Muscle of arm (tissue), 12 donors: ENCODE data around the gene SLC37A3. TPM values are rescaled to one million over a fixed set of nuclear protein-coding genes. Genes with fewer than 3 reads are reported as not detected.

Experiments used
- DNase-seq: peaks from one replicate; pipeline ENCODE4 v3.0.0-alpha.2; 2013
- polyA plus RNA-seq, 12 donors: library from polyadenylated mRNA; unstranded; fragments of 120-200 nt; gene quantifications; one replicate each; pipeline ENCODE4 v1.2.1, GENCODE V29; 2013; ENCODE audit not compliant: insufficient read length in 12 of 12

Gene SLC37A3
- polyA plus RNA-seq, 12 donors = 23.5 to 110 (median 33.6) TPM; not detected in 1

DNA sequence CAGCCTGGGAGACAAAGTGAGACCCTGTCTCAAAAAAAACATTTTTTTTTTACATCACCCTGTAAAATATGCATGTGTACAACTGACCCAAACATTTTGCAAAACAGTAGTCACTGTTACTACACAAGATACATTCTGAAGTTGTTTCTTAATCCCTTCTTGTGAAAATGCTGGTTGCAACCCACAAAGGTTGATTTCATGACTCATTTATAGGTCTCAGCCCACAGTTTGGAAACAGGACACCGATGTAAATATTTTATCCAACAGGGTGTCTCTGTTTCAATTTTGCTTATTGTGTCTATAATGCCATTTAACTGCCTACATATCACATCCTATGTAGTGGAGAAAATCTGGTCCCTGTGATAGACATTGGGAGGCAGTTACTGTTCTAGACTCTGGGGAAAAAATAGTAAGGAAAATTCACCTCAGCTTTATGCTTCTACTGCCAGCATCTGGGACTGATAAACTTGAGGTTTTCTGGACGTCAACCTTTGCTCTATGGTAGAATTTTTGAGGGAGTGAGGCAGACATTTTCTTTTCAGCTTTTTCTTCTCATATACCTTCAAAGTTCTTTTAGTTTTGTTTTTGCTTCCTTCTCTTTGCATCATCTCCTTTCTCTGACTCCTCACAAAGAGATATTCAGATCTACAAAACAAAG lies 4.0 kb upstream of the SLC37A3 start:
- DNase-seq = no peak

DNA sequence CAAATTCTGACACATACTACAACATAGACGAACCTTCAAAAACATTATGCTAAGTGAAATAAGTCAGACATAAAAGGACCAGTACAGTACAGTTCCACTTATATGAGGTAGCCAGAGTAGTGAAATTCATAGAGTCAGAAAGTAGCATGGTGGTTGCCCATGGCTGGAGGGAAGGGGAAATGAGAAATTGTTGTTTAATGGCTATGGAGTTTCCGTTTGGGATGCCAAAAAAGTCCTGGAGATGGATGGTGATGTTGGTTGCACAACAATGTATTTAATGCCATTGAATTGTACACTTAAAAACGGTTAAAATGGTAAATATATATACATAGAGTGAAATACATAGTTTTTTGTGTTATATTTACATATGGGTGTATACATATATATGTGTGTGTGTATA lies 2.1 kb upstream of the SLC37A3 start:
- no peak for DNase-seq

DNA sequence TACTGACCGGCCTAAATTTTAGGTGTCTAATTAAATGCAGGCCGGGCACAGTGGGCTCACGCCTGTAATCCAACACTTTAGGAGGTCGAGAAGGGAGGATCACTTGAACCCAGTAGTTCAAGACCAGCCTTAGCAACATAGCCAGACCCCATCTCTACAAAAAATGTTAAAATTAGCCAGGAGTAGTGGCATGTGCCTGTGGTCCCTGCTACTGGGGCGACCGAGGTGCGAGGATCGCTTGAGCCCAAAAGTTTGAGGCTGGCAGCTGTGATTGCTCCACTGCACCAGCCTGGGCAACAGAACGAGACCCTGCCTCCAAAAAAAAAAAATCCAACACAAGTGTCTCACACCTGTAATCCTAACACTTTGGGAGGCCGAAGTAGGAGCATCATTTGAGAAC lies 491 bp upstream of the SLC37A3 start:
- DNase-seq = no peak

DNA sequence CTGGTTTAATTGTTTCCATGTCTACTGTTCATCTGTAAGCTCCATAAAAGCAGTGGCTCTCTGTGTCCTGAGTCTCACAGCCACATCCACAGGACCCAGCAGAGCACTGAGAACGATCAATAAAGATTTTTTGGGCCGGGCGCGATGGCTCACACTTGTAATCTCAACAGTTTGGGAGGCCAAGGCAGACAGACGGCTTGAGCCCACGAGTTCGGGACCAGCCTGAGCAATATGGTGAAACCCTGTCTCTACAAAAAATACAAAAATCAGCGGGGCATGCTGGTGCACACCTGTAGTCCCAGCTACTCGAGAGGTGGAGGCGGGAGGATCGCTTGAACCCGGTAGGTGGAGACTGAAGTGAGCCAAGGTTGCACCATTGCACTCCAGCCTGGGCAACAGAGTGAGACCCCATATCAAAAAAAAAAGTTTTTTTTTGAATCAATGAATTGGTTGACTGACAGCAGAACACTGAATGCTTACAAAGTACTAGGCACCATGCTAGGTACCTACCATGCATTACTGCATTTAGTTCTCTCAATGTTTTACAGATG lies 4.5 kb downstream of the SLC37A3 start:
- DNase-seq = no peak

DNA sequence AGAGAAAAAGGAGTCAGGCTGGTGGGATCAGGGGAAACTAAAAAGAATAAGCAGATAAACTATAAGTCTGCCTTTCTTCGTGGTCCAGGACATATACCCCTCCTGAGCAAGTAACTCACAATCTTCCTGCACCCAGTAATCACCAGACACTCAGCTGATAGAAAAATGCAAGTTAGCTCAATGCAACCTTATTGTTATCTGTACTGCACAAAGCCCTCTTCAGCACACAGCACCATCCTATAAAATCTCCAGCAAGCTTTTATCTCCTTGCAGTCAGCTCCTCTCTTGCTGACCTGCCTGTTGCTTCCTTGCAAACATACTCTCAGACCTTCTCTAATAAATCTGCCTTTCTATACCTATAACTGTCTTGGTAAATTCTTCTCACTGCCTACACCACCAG lies 6.7 kb downstream of the SLC37A3 start:
- DNase-seq = no peak

DNA sequence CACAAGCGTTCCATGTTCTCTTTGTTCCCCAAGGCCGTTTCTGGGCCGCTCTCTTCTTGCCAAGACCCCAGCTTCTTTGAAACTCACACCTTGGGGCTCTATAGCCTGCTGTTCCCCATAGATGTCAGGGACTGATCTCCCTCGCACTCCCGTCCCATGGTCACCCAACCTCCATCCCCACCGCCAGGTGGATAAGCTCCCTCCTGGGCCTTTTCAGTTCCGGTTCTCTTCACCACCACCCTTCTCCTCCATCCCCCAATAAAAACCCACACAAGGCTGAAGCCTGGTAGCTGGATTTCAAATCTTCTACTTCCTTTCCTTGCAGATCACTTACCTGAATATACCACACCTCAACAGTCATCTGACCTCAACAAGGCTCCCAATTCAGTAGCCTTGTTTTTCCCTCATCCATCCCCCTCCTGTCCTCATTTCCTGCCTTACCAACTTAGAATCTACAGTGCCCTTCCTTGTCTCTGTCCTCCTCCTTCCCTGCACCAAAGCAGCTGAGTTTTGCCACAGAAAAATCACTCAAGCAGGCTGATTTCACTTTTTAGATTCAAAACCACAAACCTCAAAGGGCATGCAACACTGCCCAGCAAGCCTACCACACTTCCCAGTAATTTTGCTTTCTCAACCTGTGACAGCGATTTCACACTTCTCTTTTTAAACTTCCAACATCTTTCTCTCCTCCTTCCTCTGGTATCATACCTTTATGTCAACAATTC lies 7.7 kb downstream of the SLC37A3 start:
- no peak for DNase-seq

DNA sequence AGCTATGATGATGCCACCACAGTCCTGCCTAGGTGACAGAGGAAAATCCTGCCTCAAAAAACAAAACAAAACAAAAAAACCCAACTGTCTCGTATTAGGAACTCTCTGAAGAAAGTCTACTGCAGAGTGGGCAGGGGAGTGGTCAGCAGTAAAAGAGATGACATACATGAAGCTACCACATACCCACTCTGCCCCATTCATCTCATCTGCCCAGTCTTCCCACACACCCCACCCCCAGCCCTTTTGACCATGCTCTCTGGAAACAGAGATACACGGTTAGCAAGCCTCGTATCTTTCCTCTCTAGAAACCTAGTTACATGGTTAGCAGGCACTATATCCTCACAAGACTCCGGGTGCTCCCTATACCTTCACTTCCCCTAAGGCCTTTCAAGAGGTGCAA lies 8.3 kb downstream of the SLC37A3 start:
- no peak for DNase-seq

DNA sequence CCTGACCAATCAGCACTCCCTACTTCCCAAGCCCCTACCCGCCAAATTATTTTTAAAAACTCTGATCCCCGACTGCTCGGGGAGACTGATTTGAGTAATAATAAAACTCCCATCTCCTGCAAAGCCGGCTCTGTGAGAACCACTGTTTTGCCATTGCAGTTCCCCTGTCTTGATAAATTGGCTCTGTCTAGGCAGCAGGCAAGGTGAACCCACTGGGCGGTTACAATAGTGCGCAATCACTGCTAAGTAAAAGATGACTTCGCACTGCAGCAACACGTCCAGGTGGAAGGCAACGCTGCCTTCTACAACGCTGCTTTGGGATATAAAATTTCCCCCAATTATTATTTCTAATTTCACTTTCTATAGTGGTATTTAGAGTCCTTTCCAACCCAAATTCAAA lies 8.9 kb downstream of the SLC37A3 start:
- DNase-seq = no peak

DNA sequence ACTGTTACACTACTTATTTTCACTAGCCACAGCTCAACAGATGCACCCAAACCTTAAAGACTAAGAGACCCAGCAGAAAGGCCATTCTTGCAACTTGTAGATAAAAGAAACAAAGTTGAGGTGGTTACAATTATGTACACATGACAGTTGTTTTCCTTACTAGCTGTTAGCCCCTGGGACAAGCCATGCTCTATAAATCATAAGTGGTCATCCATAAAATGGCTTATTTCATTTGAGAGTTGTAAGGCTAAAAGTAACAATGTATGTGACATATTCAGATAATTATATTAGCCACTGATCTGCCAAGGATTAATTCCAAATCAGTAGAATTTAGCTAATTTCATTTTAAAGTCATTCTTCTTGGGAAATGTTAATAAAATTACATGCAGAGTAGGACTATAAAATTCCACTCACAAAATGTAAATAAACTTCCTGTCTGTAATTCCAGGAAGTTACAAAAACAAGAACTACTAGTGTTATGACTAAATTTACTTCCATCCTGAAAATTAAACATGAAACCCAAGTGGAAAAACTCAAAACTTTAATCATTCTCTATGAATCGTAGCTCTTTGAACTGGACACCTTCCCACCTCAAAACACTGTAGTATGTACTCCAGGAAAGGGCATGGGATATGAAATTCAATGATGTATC lies 13.3 kb downstream of the SLC37A3 start:
- no peak for DNase-seq

DNA sequence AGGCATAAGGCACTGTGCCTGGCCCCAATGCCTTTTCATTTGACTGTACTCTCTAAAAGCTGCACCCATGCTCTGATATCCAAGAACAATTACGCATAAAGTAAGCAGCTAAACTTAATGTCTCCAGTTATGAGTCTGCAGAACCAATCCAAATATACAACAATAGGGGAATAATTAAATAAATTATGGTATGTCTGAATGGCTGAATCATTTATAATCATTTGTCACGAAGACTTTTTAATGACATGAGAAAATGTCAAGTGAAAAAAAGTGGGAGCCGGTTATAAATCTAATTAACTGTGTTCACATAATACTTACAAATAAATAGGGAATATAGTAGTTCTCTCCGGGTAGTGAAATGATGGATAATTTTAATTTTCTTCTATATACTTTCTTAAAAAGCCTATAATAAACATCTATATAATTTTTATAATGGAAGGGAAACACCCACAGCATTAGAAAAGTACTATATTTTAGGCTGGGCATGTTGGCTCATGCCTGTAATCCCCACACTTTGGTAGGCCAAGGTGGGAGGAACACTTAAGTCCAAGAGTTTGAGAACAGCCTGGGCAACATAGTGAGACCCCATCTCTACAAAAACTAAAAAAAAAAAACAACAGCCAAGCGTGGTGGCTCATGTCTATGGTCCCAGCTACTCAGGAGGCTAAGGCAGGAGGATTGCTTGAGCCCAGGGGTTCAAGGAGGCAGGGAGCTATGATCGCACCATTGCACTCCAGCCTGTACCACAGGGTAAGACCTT lies 14.2 kb downstream of the SLC37A3 start:
- no peak for DNase-seq

DNA sequence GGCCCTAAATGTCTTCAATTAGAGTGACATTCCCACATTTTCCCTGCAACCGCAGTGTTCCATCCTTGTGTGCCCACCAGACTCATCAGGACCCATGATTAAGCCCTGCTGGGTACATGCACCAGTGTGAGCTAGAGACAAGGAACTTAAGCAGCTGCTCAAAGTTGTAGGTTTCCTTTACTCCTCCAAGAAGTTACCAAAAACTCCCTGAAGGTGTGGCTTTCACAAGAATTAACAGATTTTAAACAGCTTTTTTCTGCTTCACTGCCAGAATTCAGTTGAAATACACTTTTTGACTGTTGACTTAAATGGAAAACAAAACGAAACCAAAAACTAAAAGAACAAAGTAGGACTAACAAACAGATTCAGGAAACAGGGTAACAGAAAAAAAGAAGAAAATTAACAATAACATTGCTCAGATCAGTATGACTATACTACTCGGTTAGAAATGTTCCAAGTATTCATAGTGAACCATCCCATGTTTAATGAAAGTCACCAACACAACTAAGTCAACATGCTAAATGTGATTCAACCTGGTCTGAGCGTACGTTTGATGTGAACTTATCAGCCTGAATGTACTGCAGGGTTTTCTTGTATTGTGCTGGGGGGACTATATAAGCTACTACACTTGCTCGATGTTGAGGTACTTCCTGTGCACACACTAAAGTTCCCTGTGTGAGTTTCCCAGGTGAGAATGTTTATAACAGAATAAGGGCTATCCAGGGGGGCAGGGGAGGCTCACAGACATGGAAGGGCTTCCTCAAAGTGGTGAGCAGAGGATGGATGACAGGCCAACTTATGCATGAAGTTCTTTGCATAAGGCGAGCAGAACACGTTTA lies 22.2 kb downstream of the SLC37A3 start:
- no peak for DNase-seq

DNA sequence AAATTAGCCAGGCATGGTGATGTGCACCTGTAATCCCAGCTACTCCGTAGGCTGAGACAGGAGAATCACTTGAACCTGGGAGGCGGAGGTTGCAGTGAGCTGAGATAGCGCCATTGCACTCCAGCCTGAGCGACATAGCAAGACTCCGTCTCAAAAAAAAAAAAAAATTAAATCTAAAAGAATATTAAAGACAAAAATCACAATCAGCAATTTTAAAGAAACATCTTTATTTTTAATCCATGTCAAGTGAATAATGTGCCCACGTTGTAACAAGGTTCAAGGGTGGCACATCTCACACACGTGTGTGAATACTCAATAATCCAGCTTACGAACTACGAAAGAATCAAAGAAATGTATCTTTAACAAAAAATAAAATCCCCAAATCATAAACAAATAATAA lies 23.0 kb downstream of the SLC37A3 start:
- DNase-seq = no peak

DNA sequence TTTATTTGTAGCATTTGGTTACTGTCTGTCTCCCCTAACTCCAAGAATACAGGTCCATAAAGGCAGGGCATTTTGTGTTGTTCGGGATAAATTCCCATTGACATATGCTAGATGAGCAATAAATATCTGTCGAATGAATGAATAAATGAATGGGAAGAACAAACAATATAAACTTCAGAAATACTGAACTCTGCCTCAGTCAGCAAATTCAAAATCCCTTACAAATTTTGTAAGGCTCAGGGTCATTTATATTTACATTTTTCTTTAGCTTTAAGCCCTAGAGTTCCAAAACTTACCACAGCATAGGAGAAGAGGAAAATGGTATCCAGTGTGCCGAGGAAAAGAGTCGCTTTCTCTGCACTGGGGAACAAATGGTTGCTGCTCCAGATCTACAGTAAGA lies 29.0 kb downstream of the SLC37A3 start:
- no peak for DNase-seq

DNA sequence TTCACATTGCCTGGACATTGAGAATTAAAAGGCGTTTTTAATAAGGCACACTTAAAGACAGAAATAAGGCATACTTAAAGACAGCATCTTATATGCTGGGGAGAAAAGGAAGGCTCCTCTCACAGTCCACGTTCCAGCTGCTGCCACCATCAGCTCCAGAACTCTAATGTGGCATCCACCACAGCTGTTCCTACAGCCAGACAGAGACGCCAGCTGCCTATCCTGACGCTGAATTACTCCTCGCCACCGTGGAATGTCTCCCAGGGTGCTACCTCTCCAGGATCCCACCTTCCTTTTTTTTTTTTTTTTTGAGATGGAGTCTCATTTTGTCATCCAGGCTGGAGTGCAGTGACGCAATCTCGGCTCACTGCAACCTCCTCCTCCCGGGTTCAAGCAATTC lies 30.8 kb downstream of the SLC37A3 start:
- no peak for DNase-seq

DNA sequence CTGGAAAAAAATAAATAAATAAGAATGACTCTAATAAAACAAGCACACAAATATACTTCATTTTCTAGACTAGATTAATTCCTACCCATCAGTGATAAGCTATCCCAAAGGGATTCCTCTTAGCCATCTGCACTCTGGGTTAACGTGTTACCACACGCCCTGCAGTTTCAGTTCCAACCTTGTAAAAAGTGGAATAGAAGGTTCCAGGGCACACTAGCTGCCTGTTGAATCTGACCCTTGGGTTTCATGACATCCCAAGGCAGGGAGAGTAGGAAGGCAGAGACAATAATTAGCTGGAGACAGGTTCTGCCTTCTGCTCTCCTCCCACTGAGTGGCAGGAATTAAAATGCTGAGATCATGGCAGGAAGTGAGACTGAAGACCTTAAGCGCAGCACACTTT lies 33.5 kb downstream of the SLC37A3 start:
- no peak for DNase-seq

DNA sequence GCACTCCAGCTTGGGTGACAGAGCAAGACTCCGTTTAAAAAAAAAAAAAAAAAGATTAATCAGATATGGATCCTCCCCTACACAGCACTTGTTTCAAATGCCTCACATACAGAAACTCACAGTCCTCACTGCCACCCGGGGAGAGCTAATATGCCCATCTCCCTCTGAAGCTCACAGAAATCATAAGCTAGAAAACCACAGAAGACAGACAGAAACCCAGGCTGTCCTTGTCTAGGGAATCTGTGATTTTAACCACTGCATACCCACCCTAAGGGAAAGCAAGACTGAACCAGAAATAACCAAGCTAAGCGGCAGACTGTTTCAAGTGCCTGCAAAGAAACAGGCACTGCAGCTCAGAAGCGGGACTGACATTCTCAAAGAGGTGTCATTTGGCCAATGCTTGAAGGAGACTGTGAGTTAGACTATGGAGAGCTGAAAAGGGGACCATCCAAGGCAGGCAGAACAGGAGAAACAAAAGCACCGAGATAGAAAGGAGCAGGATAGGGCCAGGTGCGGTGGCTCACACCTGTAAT lies 37.6 kb downstream of the SLC37A3 start:
- no peak for DNase-seq

DNA sequence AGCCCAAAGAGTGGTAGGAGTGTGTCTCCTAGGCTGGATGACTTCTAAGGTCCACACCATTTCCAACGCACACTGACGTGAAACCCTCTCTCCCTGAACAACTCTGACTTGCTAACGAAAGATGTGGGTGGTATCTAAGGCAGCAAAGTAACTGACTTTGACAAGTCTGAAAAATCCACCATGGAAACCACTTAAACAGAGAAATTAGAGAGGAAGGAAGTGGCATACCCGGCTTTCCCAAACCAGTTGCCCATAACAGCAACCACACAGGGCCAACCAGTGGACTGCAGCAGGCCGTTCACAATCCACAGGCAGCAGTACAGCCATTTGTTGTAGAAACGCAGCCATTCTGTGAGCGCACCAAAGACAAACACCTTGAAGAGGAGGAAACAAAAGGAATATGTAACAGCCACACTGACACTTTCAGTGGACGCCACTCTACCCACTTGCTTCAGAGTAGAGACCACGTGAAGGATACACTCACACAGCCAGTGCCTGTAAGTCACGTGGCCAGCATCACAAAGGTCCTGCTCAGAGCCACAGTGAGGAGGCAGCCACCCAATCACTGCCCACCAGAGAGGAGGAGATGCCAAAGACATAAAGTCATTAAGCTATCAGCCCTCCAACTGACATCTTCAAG lies 39.8 kb downstream of the SLC37A3 start:
- DNase-seq = no peak

DNA sequence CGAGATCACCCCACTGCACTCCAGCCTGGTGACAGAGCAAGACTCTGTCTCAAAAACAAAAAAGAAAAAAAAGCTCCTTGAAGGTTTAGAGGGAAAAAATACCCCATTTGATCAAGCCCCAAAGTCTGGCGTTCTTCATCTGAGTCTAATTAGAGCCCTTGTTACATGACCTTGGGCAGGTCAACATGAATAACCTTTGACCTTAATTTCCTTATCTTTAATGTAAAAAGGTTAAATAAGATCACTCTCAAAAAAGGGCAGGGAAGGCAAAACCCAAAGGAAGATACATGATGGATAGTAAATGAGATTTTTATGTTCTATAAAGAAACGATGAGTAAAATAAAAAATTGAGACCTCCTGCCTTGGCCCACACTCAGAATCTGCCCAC lies 40.3 kb downstream of the SLC37A3 start:
- DNase-seq = no peak

DNA sequence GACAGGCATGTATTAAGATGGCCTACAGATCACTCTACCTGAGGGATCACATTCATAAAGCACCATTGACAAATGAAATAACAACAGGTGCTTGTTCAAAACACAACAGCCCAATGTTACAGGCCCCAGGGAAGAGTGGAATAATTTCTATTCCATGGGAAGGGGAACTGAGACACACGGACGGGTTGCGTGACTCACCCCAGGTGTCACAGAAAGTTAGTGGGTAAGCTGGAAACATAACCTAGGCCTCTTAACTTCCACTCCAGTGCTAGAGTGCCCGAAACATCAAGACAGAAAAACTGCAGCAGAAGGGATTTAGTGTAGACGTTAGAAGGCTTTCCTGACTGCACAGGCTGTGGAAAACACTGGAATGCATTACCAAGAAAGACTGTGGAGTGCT lies 48.3 kb downstream of the SLC37A3 start:
- no peak for DNase-seq

DNA sequence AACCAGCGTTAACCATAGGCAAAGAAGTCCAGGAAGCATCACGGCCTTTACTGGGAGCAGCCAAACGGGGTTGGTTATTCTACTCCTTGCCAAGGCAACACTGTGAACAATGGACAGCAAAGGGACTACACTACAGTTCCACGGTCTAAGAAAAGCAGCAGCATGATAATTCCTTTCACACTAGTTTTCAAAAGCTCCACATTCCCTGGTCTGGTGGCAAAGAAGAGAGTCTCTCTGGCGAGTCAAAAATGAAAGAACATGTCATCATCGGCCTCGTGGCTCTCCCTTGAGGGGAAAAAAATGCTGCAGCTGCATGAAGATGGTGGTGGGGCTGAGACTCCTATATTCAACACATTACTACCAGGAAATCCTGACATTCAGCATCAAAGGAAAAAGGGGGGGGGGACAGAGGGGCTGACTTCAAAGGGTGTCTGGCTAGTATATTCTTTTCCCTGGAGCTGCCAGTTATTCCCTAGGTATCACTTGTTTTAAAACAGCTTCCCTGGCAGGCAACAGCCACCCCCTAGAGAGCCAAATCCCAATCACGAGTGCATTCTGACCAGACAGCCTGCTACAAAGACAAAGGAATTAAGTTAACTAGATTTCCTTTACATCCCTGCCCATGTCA lies 49.1 kb downstream of the SLC37A3 start:
- DNase-seq = peak; percentile 30
